GM12874 (cell line): ENCODE data around the gene PLD1.

Experiments used
- CTCF ChIP-seq: IDR thresholded peaks from 2 replicates; pipeline ENCODE4 v1.5.1; 2011; ENCODE audit warnings: low read depth, mild to moderate bottlenecking, control low read depth, low read length, moderate library complexity; ENCODE audit not compliant: insufficient read depth

Gene PLD1

DNA sequence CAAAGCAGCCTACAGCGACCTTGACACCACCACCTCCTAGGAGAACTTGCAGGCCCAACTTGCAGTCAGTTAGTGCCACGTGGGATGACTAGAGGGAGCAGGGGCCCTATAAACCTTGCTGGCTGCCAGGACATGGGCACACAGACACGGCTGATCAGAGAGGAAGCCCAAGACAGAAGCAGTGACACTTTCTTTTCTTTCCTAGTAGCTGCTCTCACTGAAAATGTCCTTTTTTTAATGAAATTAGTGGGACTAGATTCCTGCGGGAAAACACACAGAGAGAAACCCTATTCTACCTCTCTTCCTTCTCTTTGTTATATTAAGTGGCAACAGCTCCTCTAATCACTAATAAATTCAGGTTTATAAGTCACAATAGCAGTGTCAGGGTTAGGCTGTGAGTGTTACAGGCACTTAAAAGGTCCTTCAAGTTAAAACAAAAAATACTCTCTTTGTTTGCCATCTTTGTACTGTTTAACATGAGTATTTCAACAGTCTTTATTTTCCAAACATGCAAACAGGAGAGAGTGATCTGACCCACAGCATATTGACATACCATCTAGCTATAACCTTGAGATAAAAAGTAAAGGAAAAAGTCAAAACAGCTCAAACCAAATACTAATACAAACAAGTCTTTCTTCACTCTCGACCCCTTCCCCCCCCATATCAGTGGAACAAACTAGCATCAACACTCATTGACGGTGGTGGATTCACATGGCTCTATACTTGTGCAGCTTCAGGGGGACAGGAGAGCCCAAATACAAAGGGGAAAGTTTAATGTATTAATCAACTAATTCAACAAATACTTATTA is 30.7 kb upstream of the PLD1 start:
- TF ChIP-seq CTCF, result no peak

DNA sequence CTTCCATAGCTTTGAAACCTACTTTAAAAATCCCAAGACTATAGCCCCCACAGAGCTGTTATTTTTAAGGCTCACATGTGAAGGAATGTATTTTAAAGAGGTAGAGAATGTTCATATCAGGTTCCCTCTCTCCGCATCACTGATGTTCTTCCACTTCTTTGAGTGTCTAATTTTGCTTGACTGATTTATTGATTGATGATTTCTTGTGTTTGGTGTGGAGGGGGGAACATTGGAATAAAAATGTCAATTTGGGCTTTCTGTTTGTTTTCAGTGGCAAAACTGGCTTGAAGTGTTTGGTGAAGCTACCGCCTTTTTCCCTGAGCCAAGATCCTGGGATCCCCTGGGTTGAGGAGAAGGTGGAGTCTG is 30.1 kb upstream of the PLD1 start:
- TF ChIP-seq CTCF, result no peak

DNA sequence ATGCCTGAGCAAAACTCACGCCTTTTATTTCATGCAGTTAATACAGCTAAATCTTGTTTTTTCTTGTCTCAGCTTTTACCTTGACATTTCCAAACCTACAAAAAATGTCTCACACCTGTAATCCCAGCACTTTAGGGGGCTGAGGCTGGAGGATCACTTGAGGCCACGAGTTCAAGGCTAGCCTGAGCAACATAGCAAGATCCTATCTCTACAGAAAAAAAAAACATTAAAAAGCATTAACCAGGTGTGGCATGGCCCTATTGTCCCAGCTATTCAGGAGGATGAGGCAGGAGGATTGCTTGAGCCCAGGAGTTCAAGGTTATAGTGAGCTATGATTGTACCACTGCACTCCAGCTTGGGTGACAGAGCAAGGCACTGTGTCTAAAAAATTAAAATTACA is 29.0 kb upstream of the PLD1 start:
- no peak for TF ChIP-seq CTCF

- no peak for TF ChIP-seq CTCF
Measured at GRCh38 chr3:171838218-171838720, 28.0 kb upstream of the PLD1 start.

DNA sequence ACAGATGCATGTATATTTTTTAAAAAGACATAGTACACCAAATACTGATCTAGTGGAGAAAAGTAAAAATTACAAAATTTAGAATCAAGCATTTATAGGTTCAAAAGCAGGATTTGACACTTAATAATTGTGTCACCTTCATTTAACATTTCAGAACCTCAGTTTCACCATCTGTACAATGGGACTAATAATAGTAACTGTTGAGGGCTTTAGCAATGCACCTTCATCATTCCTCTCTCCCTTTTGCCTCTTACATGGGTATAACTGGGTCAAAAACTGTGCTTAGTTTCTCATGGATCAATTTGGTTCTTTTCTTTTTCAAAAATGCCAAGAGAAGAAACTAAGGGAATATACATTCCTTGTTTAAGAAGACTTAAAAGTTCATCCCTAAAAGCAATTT is 27.4 kb upstream of the PLD1 start:
- TF ChIP-seq CTCF, result no peak

DNA sequence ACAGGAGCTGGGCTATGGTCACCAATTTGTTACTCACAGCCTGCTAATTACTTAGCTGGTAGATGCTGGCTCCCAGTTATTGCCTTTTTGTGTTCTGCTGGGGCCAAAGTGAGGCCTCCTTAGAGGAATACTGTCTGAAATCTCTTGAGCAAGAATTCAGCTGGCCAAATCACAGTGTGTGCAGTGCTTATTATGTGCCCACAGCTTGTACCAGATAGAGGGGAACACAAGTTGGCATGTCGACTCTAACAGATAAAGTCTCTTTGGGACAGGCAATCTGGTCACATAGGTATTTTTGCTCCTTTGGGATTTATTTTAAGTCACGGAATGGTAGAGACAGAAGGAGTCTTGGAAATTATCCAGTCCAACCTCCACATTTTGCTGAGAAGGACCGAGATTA is 26.6 kb upstream of the PLD1 start:
- TF ChIP-seq CTCF, result no peak

DNA sequence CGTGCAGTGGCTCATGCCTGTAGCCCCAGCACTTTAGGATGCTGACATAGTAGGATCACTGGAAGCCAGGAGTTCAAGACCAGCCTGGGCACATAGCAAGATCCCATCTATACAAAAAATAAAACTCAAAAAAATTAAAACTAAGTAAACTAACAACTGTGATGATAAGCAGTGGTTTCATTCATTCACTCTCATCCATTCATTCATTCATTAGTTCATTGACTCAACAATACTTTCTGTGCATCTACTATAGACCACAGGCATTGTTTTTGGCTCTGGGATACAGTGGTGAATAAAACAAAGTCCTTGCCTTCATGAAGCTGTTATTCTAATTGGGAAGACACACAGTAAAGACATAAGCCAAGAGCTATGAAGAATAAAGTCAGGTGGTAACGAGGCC is 25.3 kb upstream of the PLD1 start:
- TF ChIP-seq CTCF, result no peak
